DND-41 (cell line): ENCODE measurements around the gene STRIP1.
"Not testable (repeated sequence)": the region's sequence is repeated elsewhere in the genome, so short reads cannot be mapped to it uniquely, and the experiment has no call there.

Experiments
- ATAC-seq: fragments of 200-7000 bp; cut with Tn5 transposase; 3 replicates; pipeline ENCODE4 v1.9.1; 2021; ENCODE audit warnings: low read depth; ENCODE audit not compliant: insufficient read depth
- DNase-seq: peaks from one replicate; pipeline ENCODE4 v3.0.0-alpha.2; 2020
- H2AFZ ChIP-seq: 2 replicates; pipeline ENCODE4 v1.6.0; 2012; ENCODE audit warnings: low read depth, low read length
- H3K27ac ChIP-seq: 2 replicates; pipeline ENCODE4 v1.5.1; 2012; ENCODE audit warnings: low read length, inconsistent platforms
- H3K27me3 ChIP-seq: fragments of 200-600 bp; sonication (generic); 2 replicates; pipeline ENCODE4 v1.6.0; 2012; ENCODE audit warnings: low read length, mild to moderate bottlenecking, inconsistent platforms; ENCODE audit not compliant: insufficient read depth, poor library complexity
- H3K36me3 ChIP-seq: 2 replicates; pipeline ENCODE4 v1.5.1; 2012; ENCODE audit warnings: low read length, inconsistent platforms; ENCODE audit not compliant: insufficient read depth
- H3K4me1 ChIP-seq: 2 replicates; pipeline ENCODE4 v1.5.1; 2012; ENCODE audit warnings: mild to moderate bottlenecking, low read length; ENCODE audit not compliant: insufficient read depth
- H3K4me2 ChIP-seq: 2 replicates; pipeline ENCODE4 v1.6.0; 2012; ENCODE audit warnings: mild to moderate bottlenecking, moderate library complexity, low read length, inconsistent platforms; ENCODE audit not compliant: insufficient read depth
- H3K4me3 ChIP-seq, 2 experiments: fragments of 200-600 bp in 1 of 2; shearing (Covaris generic) in 1 of 2; 2 replicates each; pipeline ENCODE4 v1.5.1; 2012 to 2016; ENCODE audit warnings: inconsistent platforms in 2 of 2, low read length in 2 of 2, mild to moderate bottlenecking in 2 of 2, low read depth in 1 of 2, moderate library complexity in 1 of 2
- H3K79me2 ChIP-seq: 2 replicates; pipeline ENCODE4 v1.6.0; 2012; ENCODE audit warnings: low read length, inconsistent platforms; ENCODE audit not compliant: insufficient read depth
- H3K9ac ChIP-seq: 2 replicates; pipeline ENCODE4 v1.6.0; 2012; ENCODE audit warnings: low read depth, mild to moderate bottlenecking, inconsistent platforms, low read length, moderate library complexity
- H3K9me3 ChIP-seq: 2 replicates; pipeline ENCODE4 v1.5.1; 2012; ENCODE audit warnings: low read length, moderate library complexity, mild to moderate bottlenecking, inconsistent platforms; ENCODE audit not compliant: insufficient read depth, severe bottlenecking
- H4K20me1 ChIP-seq: 2 replicates; pipeline ENCODE4 v1.6.0; 2012; ENCODE audit warnings: low read length; ENCODE audit not compliant: insufficient read depth
- EZH2 ChIP-seq: IDR thresholded peaks from 3 replicates; pipeline ENCODE4 v1.6.1; 2012; ENCODE audit warnings: borderline replicate concordance, low read depth, mild to moderate bottlenecking, moderate library complexity, low read length, inconsistent platforms; ENCODE audit not compliant: severe bottlenecking
- TF ChIP-seq, protein P1 (sequence below): IDR thresholded peaks from 2 replicates; pipeline ENCODE4 v1.5.1; 2012; ENCODE audit warnings: borderline replicate concordance, low read length, moderate library complexity, mild to moderate bottlenecking; ENCODE audit not compliant: poor library complexity, severe bottlenecking; ENCODE audit errors: extremely low read depth

STRIP1 gene

DNA sequence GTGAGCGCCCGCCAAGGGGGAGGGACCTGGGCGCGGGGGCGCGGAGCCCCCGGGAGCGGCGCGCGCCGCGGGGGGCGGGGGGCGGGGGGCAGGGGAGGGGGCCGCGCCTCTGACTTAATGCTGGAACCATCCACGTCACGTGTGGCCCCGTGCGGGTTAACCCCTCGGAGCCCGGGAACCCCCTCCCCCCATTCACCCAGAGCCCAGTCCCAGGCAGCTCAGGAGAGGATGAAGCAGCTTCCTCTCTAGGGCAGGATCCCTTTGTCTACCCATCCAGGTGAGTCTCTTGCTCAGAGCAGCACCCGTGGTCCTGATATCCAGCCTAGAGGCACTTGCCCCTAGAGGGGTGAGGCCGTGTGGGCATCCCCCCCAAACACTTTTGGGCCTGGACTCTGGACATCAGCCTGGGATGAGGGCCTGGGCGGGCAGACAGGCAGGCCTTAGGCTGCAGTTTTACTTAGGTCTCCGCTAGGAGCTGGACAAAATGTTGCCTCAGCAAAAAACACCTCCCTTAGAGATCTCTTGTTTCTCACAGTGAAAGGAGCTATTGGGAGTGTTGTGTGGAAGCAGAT, 36.3 kb downstream of the STRIP1 start, which contains the start of gene ALX3:
Gene ALX3 (minus strand): TSS at position 2 of the 572 bp plus-strand sequence. CDS start 60 bp downstream, outside the sequence.
- H3K4me1 ChIP-seq: no peaks in the 10 kb centered on the region
- H4K20me1 ChIP-seq: no peaks in the 10 kb centered on the region; the same call in 1 of the 2 replicates
- H3K4me2 ChIP-seq: no peak within 1 kb of the TSS
- no peaks in the 10 kb centered on the region for H3K79me2 ChIP-seq
- no peak for ATAC-seq
- no peak within 1 kb of the TSS for H3K9ac ChIP-seq
- no peak within 1 kb of the TSS for H3K4me3 ChIP-seq
- no peak within 1 kb of the TSS for H3K27ac ChIP-seq
- no peak for DNase-seq
- H2AFZ ChIP-seq: no peak within 1 kb of the TSS
- no peaks in the 10 kb centered on the region for H3K36me3 ChIP-seq
- no peaks in the 10 kb centered on the region for H3K9me3 ChIP-seq
- TF ChIP-seq, protein P1, sequence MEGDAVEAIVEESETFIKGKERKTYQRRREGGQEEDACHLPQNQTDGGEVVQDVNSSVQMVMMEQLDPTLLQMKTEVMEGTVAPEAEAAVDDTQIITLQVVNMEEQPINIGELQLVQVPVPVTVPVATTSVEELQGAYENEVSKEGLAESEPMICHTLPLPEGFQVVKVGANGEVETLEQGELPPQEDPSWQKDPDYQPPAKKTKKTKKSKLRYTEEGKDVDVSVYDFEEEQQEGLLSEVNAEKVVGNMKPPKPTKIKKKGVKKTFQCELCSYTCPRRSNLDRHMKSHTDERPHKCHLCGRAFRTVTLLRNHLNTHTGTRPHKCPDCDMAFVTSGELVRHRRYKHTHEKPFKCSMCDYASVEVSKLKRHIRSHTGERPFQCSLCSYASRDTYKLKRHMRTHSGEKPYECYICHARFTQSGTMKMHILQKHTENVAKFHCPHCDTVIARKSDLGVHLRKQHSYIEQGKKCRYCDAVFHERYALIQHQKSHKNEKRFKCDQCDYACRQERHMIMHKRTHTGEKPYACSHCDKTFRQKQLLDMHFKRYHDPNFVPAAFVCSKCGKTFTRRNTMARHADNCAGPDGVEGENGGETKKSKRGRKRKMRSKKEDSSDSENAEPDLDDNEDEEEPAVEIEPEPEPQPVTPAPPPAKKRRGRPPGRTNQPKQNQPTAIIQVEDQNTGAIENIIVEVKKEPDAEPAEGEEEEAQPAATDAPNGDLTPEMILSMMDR: no peak
- no peak for TF ChIP-seq EZH2
- H3K27me3 ChIP-seq: no peaks in the 10 kb centered on the region

DNA sequence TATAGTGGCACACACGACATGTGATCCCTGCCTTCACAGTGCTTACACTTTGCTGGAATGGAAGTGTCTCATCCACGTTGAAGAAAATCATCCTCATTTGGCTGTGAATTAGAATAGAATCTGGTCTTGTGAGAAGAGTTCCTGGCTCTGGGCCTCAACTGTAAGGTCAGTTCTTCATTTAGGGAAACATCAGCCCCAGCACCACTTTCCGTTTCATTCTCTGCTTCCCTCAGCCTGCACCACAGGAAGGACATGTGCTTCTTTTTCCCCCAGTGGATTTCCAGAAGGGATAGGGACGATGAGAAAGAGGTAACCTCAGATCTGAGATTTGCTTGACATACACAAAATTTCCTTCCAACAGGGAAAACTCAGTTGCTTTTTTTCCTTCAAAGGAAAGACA, 39.7 kb downstream of the STRIP1 start:
- ATAC-seq: no peak

DNA sequence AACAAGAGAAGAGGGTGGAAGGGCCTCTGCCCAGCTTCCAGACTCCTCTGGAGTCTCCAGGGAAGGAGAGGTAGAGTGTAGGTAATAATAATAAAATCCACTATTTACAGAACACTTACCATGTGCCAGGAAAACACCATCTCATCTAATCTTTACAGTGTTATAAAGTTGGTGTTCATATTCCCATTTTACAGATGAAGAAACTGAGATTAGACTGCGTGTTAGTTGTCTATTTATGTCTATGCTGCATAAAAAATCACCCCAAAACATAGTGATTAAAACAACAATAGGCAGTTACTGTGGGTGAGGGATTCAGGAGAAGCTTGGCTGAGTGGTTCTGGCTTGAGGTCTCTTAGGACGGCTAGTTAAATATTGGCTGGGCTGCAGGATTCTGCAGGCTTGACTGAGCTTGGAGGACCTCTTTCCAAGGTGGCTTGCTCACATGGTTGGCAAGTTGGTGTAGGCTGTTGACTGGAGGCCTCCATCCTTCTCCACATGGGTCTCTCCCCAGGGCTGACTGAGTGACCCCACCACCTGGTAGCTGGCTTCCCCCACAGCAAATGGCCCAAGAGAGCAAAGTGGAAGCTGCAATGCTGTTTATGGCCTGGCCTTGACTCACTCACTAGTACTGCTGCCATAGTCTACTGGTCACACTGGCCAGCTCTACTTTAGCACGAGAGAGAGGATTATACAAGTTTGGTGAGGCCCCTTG, 42.5 kb downstream of the STRIP1 start:
- H3K4me2 ChIP-seq: no peak overlapping the region
- no peaks in the 10 kb centered on the region for H3K4me1 ChIP-seq
- no peaks in the 10 kb centered on the region for H3K79me2 ChIP-seq
- no peak for TF ChIP-seq EZH2
- TF ChIP-seq, protein P1: no peak
- no peaks in the 10 kb centered on the region for H3K9me3 ChIP-seq
- H3K36me3 ChIP-seq: no peaks in the 10 kb centered on the region
- no peaks in the 10 kb centered on the region for H3K27me3 ChIP-seq
- no peak overlapping the region for H3K4me3 ChIP-seq
- H4K20me1 ChIP-seq: no peaks in the 10 kb centered on the region
- ATAC-seq (no peak), DNase-seq (no peak)
- H2AFZ ChIP-seq: no peak overlapping the region
- no peak overlapping the region for H3K27ac ChIP-seq
- no peak overlapping the region for H3K9ac ChIP-seq

More for the DNA sequence above, 39.7 kb downstream of the STRIP1 start:
- Histone ChIP-seq H3K27ac (no peak overlapping the region), H4K20me1 (no peaks in the 10 kb centered on the region), H3K4me3 (no peak overlapping the region), H2AFZ (no peak overlapping the region), H3K4me1 (no peaks in the 10 kb centered on the region), H3K9me3 (no peaks in the 10 kb centered on the region), H3K36me3 (no peaks in the 10 kb centered on the region), H3K27me3 (no peaks in the 10 kb centered on the region), H3K9ac (no peak overlapping the region), H3K79me2 (no peaks in the 10 kb centered on the region), H3K4me2 (no peak overlapping the region)
- TF ChIP-seq, protein P1: no peak
- no peak for TF ChIP-seq EZH2
- no peak for DNase-seq

DNA sequence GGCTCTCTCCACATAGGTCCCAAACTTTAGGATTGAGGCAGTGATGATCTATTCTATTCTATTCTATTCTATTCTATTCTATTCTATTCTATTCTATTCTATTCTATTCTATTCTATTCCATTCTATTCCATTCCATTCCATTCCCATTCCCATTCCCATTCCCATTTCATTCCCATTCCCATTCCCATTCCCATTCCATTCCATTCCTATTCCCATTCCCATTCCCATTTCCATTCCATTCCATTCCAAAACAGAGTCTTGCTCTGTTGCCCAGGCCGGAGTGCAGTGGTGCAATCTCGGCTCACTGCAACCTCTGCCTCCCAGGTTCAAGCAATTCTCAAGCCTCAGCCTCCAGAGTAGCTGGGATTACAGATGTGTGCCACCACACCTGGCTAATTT, 45.6 kb downstream of the STRIP1 start:
- not testable (repeated sequence) for H3K36me3 ChIP-seq, H3K9me3 ChIP-seq, H4K20me1 ChIP-seq, H3K9ac ChIP-seq, H3K79me2 ChIP-seq, H3K4me1 ChIP-seq, ATAC-seq, H3K4me2 ChIP-seq, H3K4me3 ChIP-seq, H3K27ac ChIP-seq, H3K27me3 ChIP-seq, DNase-seq, H2AFZ ChIP-seq
